ENCODE measurements around the gene ACTL10. TPM values are rescaled to one million over a fixed set of nuclear protein-coding genes. Genes with fewer than 3 reads are reported as not detected.

The ACTL10 gene
- 26.3 TPM for total RNA-seq

- peak within 1 kb of the TSS; percentile 88 to 93 for H3K27ac ChIP-seq
- TF ChIP-seq CTCF (IDR thresholded peaks at IDR 0.05), result peak in 2 of 3 experiments; percentile 43 to 44
- peaks cover 9 to 40% of the 10 kb centered on the region in 2 donors for H3K4me1 ChIP-seq
- intact Hi-C loops (cut with DNase I), result loop anchor here (2.0 to 5.0 kb wide), 4 partner anchors 64 to 326 kb away; partner anchors contain the start of genes RALY, SNTA1 and ZNF341
- no peaks in the 10 kb centered on the region for H3K27me3 ChIP-seq
- peak within 1 kb of the TSS; percentile 65 to 70 for H3K4me3 ChIP-seq
- DNase-seq (ENCODE audit: low spot score in 2 of 2), result peak; percentile 95 to 99
- no peaks in the 10 kb centered on the region for H3K36me3 ChIP-seq
- H3K9me3 ChIP-seq, result no peaks in the 10 kb centered on the region
Measured at GRCh38 chr20:33666293-33667244, at the start of gene ACTL10. Gene ACTL10, plus strand, starts transcription at chr20:33666943. Its CDS starts 555 bp downstream, at chr20:33667498.

- no peak for DNase-seq (ENCODE audit: low spot score in 2 of 2)
- intact Hi-C loops (cut with DNase I), result no loop called here
- no peak for TF ChIP-seq CTCF (IDR thresholded peaks at IDR 0.05)
- Histone ChIP-seq H3K27ac (no peak overlapping the region), H3K4me3 (no peak overlapping the region), H3K4me1 (no peaks in the 10 kb centered on the region), H3K27me3 (no peaks in the 10 kb centered on the region), H3K9me3 (no peaks in the 10 kb centered on the region), H3K36me3 (peaks cover 29 to 41% of the 10 kb centered on the region in 2 donors)
Measured at GRCh38 chr20:33621717-33622400, 44.9 kb upstream of the ACTL10 start.

- Histone ChIP-seq H3K4me3 (no peak overlapping the region), H3K27ac (no peak overlapping the region), H3K9me3 (no peaks in the 10 kb centered on the region), H3K27me3 (no peaks in the 10 kb centered on the region), H3K36me3 (peaks cover 31 to 48% of the 10 kb centered on the region in 2 donors), H3K4me1 (no peaks in the 10 kb centered on the region)
- TF ChIP-seq CTCF (IDR thresholded peaks at IDR 0.05), result no peak
- no peak for DNase-seq (ENCODE audit: low spot score in 2 of 2)
- intact Hi-C loops (cut with DNase I), result no loop called here
Measured at GRCh38 chr20:33622705-33623365, 43.9 kb upstream of the ACTL10 start.

GRCh38 chr20:33624399-33624798 is 42.3 kb upstream of the ACTL10 start:
- no peak for DNase-seq (ENCODE audit: low spot score in 2 of 2)
- intact Hi-C loops (cut with DNase I), result no loop called here
- peaks cover 37 to 63% of the 10 kb centered on the region in 2 donors for H3K36me3 ChIP-seq
- H3K4me1 ChIP-seq, result no peaks in the 10 kb centered on the region
- no peaks in the 10 kb centered on the region for H3K9me3 ChIP-seq
- no peak overlapping the region for H3K27ac ChIP-seq
- H3K27me3 ChIP-seq, result no peaks in the 10 kb centered on the region
- no peak overlapping the region for H3K4me3 ChIP-seq
- TF ChIP-seq CTCF (IDR thresholded peaks at IDR 0.05), result no peak

- intact Hi-C loops (cut with DNase I), result no loop called here
- H3K27me3 ChIP-seq, result no peaks in the 10 kb centered on the region
- no peak for DNase-seq (ENCODE audit: low spot score in 2 of 2)
- H3K4me3 ChIP-seq, result no peak overlapping the region
- no peaks in the 10 kb centered on the region for H3K4me1 ChIP-seq
- no peak for TF ChIP-seq CTCF (IDR thresholded peaks at IDR 0.05)
- H3K9me3 ChIP-seq, result no peaks in the 10 kb centered on the region
- no peak overlapping the region for H3K27ac ChIP-seq
- peaks cover 48 to 78% of the 10 kb centered on the region in 2 donors for H3K36me3 ChIP-seq
Measured at GRCh38 chr20:33626190-33626589, 40.6 kb upstream of the ACTL10 start.

Measured in ascending aorta (tissue), 2 donors.